Duodenal mucosa (tissue), 2 donors: ENCODE results near the gene KIF26B.
"Not testable (repeated sequence)": the region's sequence is repeated elsewhere in the genome, so short reads cannot be mapped to it uniquely, and the experiment has no call there.

ENCODE experiments used
- H3K27ac ChIP-seq: one replicate; pipeline ENCODE4 v1.7.0; 2013; ENCODE audit warnings: low read depth, low read length
- H3K27me3 ChIP-seq, 2 donors: one replicate each; pipeline ENCODE4 v1.7.0; 2013; ENCODE audit warnings: low read length in 2 of 2, control low read depth in 1 of 2; ENCODE audit not compliant: insufficient read depth in 2 of 2, control insufficient read depth in 1 of 2
- H3K36me3 ChIP-seq, 2 donors: one replicate each; pipeline ENCODE4 v1.7.0; 2013; ENCODE audit warnings: low read length in 2 of 2, control low read depth in 1 of 2; ENCODE audit not compliant: insufficient read depth in 2 of 2, control insufficient read depth in 1 of 2
- H3K4me1 ChIP-seq, 2 donors: one replicate each; pipeline ENCODE4 v1.7.0; 2013; ENCODE audit warnings: low read length in 2 of 2, control low read depth in 1 of 2; ENCODE audit not compliant: insufficient read depth in 2 of 2, control insufficient read depth in 1 of 2
- H3K4me3 ChIP-seq, 2 donors: one replicate each; pipeline ENCODE4 v1.7.0; 2013; ENCODE audit warnings: low read length in 2 of 2, low read depth in 1 of 2
- H3K9ac ChIP-seq, 2 donors: one replicate each; pipeline ENCODE4 v1.7.0; 2013; ENCODE audit warnings: low read length in 2 of 2, low read depth in 1 of 2
- H3K9me3 ChIP-seq, 2 donors: one replicate each; pipeline ENCODE4 v1.7.0; 2013; ENCODE audit warnings: low read length in 2 of 2, control low read depth in 1 of 2; ENCODE audit not compliant: control insufficient read depth in 1 of 2

KIF26B gene

DNA sequence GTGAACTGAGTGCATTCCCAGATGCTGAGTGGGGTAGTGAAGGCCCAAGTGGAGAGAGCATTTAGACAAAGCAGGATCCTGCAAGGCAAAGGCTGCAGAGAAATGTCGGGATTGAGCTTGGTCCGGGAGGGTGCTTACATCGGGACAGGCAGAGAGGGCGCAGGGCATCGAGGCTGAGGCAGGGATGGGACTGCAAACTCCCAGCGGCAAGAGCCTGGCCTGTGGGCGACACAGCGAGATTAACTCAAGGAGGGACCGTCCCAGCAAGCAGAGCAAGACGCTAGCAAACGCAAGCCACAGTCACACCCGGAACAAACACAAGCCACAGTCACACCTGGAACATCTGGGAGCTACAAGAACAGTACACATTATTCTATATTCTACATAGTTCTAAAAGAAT, 537.5 kb downstream of the KIF26B start:
- Histone ChIP-seq H3K4me1 (no peaks in the 10 kb centered on the region), H3K9ac (no peak overlapping the region), H3K27me3 (no peaks in the 10 kb centered on the region), H3K9me3 (no peaks in the 10 kb centered on the region), H3K36me3 (no peaks in the 10 kb centered on the region), H3K4me3 (no peak overlapping the region), H3K27ac (no peak overlapping the region)

DNA sequence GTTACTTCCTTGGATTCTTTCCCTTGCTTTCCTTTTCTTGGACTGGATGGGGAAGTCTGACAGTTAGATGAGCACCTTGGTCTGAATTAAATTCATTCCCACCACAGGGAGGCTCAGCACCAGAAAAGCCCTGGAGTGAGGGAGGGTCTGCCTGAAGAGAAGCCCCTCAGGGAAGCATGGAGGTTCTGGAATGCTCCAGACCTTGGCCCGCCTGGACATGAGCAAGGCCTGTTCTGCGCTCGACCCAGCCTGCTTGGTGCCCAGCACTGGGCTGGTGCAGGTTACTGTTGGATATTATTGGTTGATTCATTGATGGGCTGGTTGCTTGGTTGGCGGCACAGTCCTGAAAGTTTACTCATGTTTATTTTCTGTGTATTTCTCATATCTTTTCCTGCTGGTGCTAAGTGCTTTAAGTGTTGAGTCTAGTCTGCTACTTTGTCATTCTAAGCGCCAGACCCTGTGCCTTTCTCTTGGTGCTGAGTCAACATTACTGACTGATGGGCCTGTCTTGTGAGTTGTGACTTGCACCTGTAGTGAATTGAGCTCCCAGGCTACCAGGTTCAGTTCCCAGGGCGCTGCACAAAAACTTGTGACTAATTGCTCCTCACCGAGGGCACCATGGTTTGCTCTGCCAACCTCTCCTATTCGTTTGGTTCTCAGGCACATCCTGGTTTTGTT, 538.5 kb downstream of the KIF26B start:
- Histone ChIP-seq H3K27ac (no peak overlapping the region), H3K9ac (no peak overlapping the region), H3K4me1 (no peaks in the 10 kb centered on the region), H3K27me3 (no peaks in the 10 kb centered on the region), H3K36me3 (no peaks in the 10 kb centered on the region), H3K4me3 (no peak overlapping the region), H3K9me3 (no peaks in the 10 kb centered on the region)

DNA sequence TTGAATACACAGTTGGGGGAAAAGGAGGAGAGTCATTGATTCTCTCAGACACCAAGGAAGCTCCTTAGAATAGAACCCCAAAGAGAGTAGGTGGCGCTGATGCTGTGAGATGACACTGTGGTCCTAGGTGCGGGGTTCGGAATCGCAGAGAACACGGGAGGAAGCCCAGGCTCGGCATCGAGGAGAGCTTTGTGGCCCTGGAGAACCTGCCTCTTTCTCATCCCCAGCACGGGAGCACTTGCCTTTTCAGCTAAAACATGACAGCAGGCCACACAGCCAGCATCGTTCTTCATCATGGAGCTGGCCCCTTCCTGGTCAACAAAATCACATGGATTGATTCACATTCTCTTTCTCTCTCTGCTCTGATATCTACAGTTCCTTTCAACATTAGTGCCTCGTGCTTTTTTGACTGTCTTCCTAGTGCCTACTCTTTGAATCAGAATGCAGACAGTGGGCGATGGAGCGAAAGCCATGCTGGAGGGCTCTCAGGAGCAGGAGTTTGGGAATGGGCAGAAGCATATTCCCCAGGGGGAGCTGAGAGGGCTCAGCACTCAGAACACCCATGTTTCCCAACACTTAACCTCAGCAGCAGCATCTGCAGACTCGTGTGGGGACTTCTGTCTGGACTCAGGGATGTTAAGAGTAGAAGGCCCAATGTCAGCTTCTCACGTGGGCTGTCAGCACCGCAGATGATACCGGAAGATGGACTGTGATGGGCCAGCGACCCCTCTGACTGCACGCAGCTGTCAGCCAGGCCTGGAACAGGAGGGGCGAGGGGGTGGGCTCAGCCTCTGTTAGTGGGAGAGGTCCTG, 539.4 kb downstream of the KIF26B start:
- no peaks in the 10 kb centered on the region for H3K4me1 ChIP-seq
- H3K27me3 ChIP-seq: no peaks in the 10 kb centered on the region
- H3K27ac ChIP-seq: no peak overlapping the region
- no peaks in the 10 kb centered on the region for H3K36me3 ChIP-seq
- no peaks in the 10 kb centered on the region for H3K9me3 ChIP-seq
- no peak overlapping the region for H3K9ac ChIP-seq
- no peak overlapping the region for H3K4me3 ChIP-seq

DNA sequence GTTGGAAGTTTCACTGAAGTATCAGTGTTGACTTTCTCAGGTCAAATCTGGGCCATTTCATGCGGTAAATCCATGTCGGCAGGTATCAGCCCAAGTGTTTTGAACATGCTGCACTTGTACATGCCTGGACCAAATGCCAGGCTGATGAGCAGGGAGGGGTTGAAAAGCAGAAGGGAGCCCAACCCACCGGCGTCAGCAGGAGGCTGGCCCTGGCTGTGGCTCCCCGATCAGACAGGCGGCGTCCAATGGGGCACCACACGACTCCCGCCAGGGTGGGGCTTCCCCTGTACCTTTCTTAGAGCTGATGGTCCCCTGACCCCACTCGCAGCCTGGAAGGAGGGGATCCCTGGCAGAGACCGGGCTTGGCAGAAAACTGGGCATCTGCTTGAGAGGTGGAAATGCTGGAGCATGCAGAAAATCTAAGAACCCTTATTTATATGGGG, 540.0 kb downstream of the KIF26B start:
- Histone ChIP-seq H3K36me3 (no peaks in the 10 kb centered on the region), H3K9ac (no peak overlapping the region), H3K4me1 (no peaks in the 10 kb centered on the region), H3K9me3 (no peaks in the 10 kb centered on the region), H3K4me3 (no peak overlapping the region), H3K27ac (no peak overlapping the region), H3K27me3 (no peaks in the 10 kb centered on the region)

DNA sequence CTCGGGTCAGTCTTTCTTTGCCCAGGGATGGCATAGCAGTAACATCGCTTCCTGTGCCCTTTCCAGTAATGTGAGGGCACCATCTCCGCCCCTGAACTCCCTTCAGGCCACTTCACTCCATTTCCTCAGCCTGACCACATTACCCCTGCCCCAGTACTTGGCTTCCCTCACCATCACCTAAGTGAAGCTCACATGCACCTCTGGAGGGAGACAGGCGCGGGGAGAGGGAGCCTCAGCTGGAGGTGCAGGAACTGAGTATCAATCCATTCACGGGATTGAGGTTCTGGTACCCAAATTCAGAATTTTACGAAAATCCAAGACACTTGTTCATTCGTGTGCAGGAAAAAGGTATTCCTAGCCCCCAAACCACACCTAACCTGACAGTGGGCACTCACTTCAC, 540.4 kb downstream of the KIF26B start:
- Histone ChIP-seq H3K9ac (no peak overlapping the region), H3K4me3 (no peak overlapping the region)

DNA sequence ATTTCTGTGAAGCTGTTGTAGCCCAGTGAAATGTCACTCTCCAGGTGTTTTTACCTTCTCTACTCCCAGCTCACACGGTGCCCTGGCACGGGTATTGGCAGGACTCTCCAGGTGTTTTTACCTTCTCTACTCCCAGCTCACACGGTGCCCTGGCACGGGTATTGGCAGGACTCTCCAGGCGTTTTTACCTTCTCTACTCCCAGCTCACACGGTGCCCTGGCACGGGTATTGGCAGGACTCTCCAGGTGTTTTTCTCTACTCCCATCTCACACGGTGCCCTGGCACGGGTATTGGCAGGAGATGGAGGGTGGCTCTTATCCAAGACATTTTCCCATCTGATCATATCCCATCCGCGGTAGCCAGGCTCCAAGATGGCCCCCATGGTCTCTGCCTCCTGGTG, 540.9 kb downstream of the KIF26B start:
- not testable (repeated sequence) for H3K27me3 ChIP-seq, H3K9ac ChIP-seq, H3K4me1 ChIP-seq, H3K4me3 ChIP-seq, H3K9me3 ChIP-seq, H3K27ac ChIP-seq, H3K36me3 ChIP-seq

More for the DNA sequence above, 540.4 kb downstream of the KIF26B start:
- no peaks in the 10 kb centered on the region for H3K4me1 ChIP-seq
- H3K36me3 ChIP-seq: no peaks in the 10 kb centered on the region
- no peak overlapping the region for H3K27ac ChIP-seq
- no peaks in the 10 kb centered on the region for H3K27me3 ChIP-seq
- H3K9me3 ChIP-seq: no peaks in the 10 kb centered on the region

DNA sequence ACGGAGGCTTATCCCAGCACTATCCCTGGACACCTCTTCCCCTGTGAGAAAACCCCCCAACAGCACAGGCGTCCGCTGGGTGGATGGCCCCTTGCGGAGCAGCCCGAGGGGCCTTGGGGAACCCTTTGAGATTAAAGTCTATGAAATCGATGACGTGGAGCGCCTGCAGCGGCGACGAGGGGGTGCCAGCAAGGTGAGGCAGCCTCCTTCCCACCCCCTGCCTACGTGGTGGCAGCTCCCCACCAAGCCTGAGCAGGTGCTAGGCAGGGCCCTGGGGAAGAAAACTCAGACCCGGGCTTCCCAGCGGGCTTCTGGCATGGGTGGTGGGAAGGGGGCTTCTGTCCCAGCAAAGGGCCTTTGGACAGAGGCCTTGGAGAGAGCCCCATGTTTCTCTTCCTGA, 543.3 kb downstream of the KIF26B start:
- H3K4me3 ChIP-seq: no peak overlapping the region
- H3K27ac ChIP-seq: no peak overlapping the region
- no peaks in the 10 kb centered on the region for H3K27me3 ChIP-seq

DNA sequence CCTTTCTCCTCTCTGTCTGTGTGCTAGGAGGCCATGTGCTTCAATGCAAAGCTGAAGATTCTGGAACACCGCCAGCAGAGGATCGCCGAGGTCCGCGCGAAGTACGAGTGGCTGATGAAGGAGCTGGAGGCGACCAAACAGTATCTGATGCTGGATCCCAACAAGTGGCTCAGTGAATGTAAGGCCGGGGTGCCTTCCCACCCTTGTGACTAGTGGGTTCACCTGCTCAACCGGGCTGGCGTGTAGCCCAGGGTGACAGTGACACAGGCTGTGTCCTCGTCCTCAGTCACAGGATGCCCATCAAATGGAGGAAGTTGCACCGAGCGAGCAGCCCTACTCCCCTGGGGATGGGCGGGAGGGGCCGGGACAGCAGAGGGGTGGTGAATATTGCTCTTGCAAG, 544.1 kb downstream of the KIF26B start:
- Histone ChIP-seq H3K9ac (no peak overlapping the region), H3K4me1 (no peaks in the 10 kb centered on the region), H3K9me3 (no peaks in the 10 kb centered on the region), H3K4me3 (no peak overlapping the region), H3K27ac (no peak overlapping the region), H3K27me3 (no peaks in the 10 kb centered on the region), H3K36me3 (no peaks in the 10 kb centered on the region)

More for the DNA sequence above, 543.3 kb downstream of the KIF26B start:
- no peaks in the 10 kb centered on the region for H3K4me1 ChIP-seq
- no peak overlapping the region for H3K9ac ChIP-seq
- H3K9me3 ChIP-seq: no peaks in the 10 kb centered on the region
- H3K36me3 ChIP-seq: no peaks in the 10 kb centered on the region

DNA sequence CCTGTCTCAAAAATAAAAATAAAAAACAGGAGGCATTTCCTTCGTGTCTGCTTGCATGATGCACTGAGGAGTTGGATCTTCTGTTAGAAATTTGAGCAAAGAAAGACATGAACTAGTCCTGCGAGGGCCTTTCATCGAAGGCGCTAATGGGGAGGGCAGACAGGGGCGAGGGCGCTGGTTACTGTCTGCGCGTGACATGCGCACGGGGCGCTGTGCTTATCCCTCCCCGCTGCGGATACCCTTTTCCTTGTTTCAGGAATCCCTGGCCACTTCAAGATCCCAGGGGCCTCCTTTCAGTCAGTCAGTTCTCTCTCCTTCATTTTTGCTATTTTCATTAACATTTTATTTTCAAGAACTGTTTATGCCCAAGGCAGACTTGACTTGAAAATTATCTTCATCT, 545.8 kb downstream of the KIF26B start:
- Histone ChIP-seq H3K4me1 (no peaks in the 10 kb centered on the region), H3K9me3 (no peaks in the 10 kb centered on the region), H3K27me3 (no peaks in the 10 kb centered on the region), H3K27ac (no peak overlapping the region), H3K9ac (no peak overlapping the region), H3K36me3 (no peaks in the 10 kb centered on the region), H3K4me3 (no peak overlapping the region)

DNA sequence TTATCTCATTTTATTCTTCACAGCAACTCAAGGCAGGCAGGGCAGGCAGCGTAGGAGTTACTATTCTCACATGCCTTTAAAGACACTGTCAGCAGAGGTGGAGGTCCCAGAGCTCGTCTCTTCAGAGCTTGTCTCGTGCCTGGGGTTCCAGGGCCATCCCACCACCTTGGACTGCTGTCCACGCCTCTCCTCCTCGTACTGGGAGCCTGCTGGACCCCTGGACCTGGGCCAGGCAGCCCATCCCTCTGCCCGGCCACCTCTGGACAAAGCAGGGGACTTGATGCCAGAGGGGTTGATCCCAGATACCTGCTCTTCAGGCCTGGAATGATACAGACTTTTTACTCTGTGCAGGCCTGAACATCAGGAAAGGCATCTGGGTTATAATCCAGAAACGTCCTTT, 546.8 kb downstream of the KIF26B start:
- H3K9ac ChIP-seq: no peak overlapping the region

More for the DNA sequence above, 546.8 kb downstream of the KIF26B start:
- H3K4me3 ChIP-seq: no peak overlapping the region
- no peaks in the 10 kb centered on the region for H3K9me3 ChIP-seq
- no peaks in the 10 kb centered on the region for H3K27me3 ChIP-seq
- H3K4me1 ChIP-seq: no peaks in the 10 kb centered on the region
- no peaks in the 10 kb centered on the region for H3K36me3 ChIP-seq
- H3K27ac ChIP-seq: no peak overlapping the region
